HG03565 (cell line): ENCODE measurements around the gene NANOS3.
"Not testable (repeated sequence)": the region's sequence is repeated elsewhere in the genome, so short reads cannot be mapped to it uniquely, and the experiment has no call there.

ENCODE experiments used
- ATAC-seq: cut with Tn5 transposase; IDR thresholded peaks from one replicate; pipeline ENCODE4 v1.9.1; 2021; ENCODE audit warnings: mild to moderate bottlenecking, moderate library complexity; ENCODE audit not compliant: unreplicated experiment

NANOS3 gene

GRCh38 chr19:13918726-13919411, 41.9 kb downstream of the NANOS3 start:
- no peak for ATAC-seq

- no peak for ATAC-seq
Observed at GRCh38 chr19:13920524-13920923, 43.6 kb downstream of the NANOS3 start.

- no peak for ATAC-seq
Observed at GRCh38 chr19:13920940-13921747, 44.2 kb downstream of the NANOS3 start.

- ATAC-seq, result not testable (repeated sequence)
Observed at GRCh38 chr19:13922118-13922517, 45.2 kb downstream of the NANOS3 start.

- ATAC-seq, result no peak
Observed at GRCh38 chr19:13923194-13923987, 46.5 kb downstream of the NANOS3 start.

- ATAC-seq, result no peak
Observed at GRCh38 chr19:13926010-13926409, 49.1 kb downstream of the NANOS3 start.

GRCh38 chr19:13926715-13927114, 49.8 kb downstream of the NANOS3 start:
- ATAC-seq, result no peak

GRCh38 chr19:13929340-13929739, 52.4 kb downstream of the NANOS3 start:
- no peak for ATAC-seq

GRCh38 chr19:13929956-13930355, 53.0 kb downstream of the NANOS3 start:
- no peak for ATAC-seq
